ENCODE data around the gene PHOSPHO2. TPM values are rescaled to one million over a fixed set of nuclear protein-coding genes. Genes with fewer than 3 reads are reported as not detected.

PHOSPHO2 gene
- total RNA-seq, 4 donors from 2014 or later: 5.4 to 9.9 (median 6.9) TPM

- DNase-seq: no peak
- Histone ChIP-seq H3K9me3 (no peaks in the 10 kb centered on the region), H3K27me3 (no peaks in the 10 kb centered on the region), H3K36me3 (no peaks in the 10 kb centered on the region), H3K27ac (no peak overlapping the region), H3K4me1 (no peaks in the 10 kb centered on the region), H3K4me3 (no peak overlapping the region)
- TF ChIP-seq POLR2A (IDR thresholded peaks at IDR 0.05) (no peak), CTCF (IDR thresholded peaks at IDR 0.05) (no peak)
Observed at GRCh38 chr2:169664978-169665930, 29.0 kb upstream of the PHOSPHO2 start.

DNA sequence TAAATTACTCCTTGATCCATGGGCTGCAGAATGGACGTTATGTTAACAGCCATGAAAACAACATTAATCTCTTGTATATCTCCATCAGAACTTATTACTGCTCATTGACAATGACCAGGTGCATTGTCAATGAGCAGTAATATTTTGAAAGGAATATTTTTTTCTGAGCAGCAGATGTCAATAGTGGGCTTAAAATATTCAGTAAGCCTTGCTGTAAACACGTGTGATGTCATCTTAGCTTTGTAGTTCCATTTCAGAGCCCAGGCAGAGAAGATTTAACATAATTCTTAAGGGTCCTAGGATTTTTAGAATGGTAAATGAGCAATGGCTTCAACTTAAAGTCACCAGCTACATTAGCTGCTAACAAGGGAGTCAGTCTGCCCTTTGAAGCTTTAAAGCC lies 26.7 kb upstream of the PHOSPHO2 start:
- Histone ChIP-seq H3K27ac (no peak overlapping the region), H3K9me3 (no peaks in the 10 kb centered on the region), H3K4me1 (no peaks in the 10 kb centered on the region), H3K27me3 (no peaks in the 10 kb centered on the region), H3K4me3 (no peak overlapping the region), H3K36me3 (no peaks in the 10 kb centered on the region)
- DNase-seq: no peak
- TF ChIP-seq CTCF (IDR thresholded peaks at IDR 0.05): peak in 3 of 6 experiments; percentile 4 to 24 (median 19)
- no peak for TF ChIP-seq POLR2A (IDR thresholded peaks at IDR 0.05)

GRCh38 chr2:169670215-169670651 lies 24.0 kb upstream of the PHOSPHO2 start:
- TF ChIP-seq POLR2A (IDR thresholded peaks at IDR 0.05) (no peak), CTCF (IDR thresholded peaks at IDR 0.05) (no peak)
- no peaks in the 10 kb centered on the region for H3K9me3 ChIP-seq
- H3K27ac ChIP-seq: no peak overlapping the region
- DNase-seq: no peak
- no peaks in the 10 kb centered on the region for H3K4me1 ChIP-seq
- H3K27me3 ChIP-seq: no peaks in the 10 kb centered on the region
- no peaks in the 10 kb centered on the region for H3K36me3 ChIP-seq
- no peak overlapping the region for H3K4me3 ChIP-seq

- Histone ChIP-seq H3K27me3 (no peaks in the 10 kb centered on the region), H3K4me1 (no peaks in the 10 kb centered on the region), H3K9me3 (no peaks in the 10 kb centered on the region), H3K27ac (no peak overlapping the region), H3K4me3 (no peak overlapping the region), H3K36me3 (no peaks in the 10 kb centered on the region)
- DNase-seq: no peak
- TF ChIP-seq POLR2A (IDR thresholded peaks at IDR 0.05) (no peak), CTCF (IDR thresholded peaks at IDR 0.05) (no peak)
Observed at GRCh38 chr2:169670937-169671336, 23.3 kb upstream of the PHOSPHO2 start.

DNA sequence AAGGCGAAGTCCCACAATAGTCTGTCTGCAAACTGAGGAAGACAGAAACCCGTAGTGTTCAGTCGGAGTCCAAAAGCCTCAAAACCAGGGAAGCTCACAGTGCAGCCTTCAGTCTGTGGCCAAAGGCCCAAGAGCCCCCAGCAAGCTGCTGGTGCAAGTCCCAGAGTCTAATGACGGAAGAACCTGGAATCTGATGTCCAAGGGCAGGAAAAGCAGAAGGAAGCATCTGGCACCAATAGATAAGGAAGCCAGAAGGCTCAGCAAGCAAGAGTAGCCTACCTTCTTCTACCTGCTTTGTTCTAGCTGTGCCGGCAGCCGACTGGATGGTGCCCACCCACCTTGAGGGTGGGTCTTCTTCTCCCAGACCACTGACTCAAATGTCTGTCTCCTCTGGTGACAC lies 21.9 kb upstream of the PHOSPHO2 start:
- no peak overlapping the region for H3K4me3 ChIP-seq
- H3K36me3 ChIP-seq: no peaks in the 10 kb centered on the region
- no peak for DNase-seq
- TF ChIP-seq CTCF (IDR thresholded peaks at IDR 0.05) (no peak), POLR2A (IDR thresholded peaks at IDR 0.05) (no peak)
- no peak overlapping the region for H3K27ac ChIP-seq
- H3K9me3 ChIP-seq: no peaks in the 10 kb centered on the region
- no peaks in the 10 kb centered on the region for H3K4me1 ChIP-seq
- H3K27me3 ChIP-seq: no peaks in the 10 kb centered on the region
